ENCODE data around the gene OASL.
"Not testable (repeated sequence)": the region's sequence is repeated elsewhere in the genome, so short reads cannot be mapped to it uniquely, and the experiment has no call there.

DNA sequence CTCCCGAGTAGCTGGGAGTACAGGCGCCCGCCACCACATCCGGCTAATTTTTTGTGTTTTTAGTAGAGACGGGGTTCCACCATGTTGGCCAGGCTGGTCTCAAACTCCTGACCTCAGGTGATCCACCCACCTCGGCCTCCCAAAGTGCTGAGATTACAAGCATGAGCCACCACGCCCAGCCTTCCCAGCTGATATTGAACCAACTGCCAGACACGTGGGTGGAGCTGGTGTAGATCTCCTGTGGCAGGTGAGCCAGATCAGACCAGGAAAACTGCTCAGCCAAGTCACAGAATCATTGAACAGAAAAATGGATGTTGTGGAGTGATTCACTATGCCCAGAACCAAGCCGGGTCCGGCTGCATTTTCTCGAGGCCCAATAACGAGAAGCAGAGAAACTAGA is 8.4 kb upstream of the OASL start:
- TF ChIP-seq POLR2A (IDR thresholded peaks at IDR 0.05; ENCODE audit: low read length); GATA1 (IDR thresholded peaks at IDR 0.05; ENCODE audit: low read depth, low read length): not testable (repeated sequence)
